Breast epithelium (tissue), 4 donors: ENCODE results near the gene PIP4K2B. TPM values are rescaled to one million over a fixed set of nuclear protein-coding genes. Genes with fewer than 3 reads are reported as not detected.

Source experiments
- DNase-seq, 2 donors: peaks; one replicate each; pipeline ENCODE4 v3.0.0-alpha.2; 2019; ENCODE audit warnings: low spot score in 2 of 2
- H3K27ac ChIP-seq, 2 donors: fragments of 200-600 bp; sonication (generic) in 1 of 2; one replicate each; pipeline ENCODE4 v1.5.1; 2016 to 2019; ENCODE audit warnings: mild to moderate bottlenecking in 1 of 2
- H3K27me3 ChIP-seq, 2 donors: fragments of 200-600 bp; sonication (generic) in 1 of 2; one replicate each; pipeline versions ENCODE4 v1.5.1 to v1.6.0; 2017 to 2019; ENCODE audit warnings: control low read depth in 1 of 2, mild to moderate bottlenecking in 1 of 2
- H3K36me3 ChIP-seq: fragments of 200-600 bp; one replicate; pipeline ENCODE4 v1.5.1; 2019
- H3K4me1 ChIP-seq, 2 donors: fragments of 200-600 bp; sonication (generic); one replicate each; pipeline ENCODE4 v1.5.1; 2016 to 2019; ENCODE audit warnings: control low read depth in 1 of 2
- H3K4me3 ChIP-seq, 3 donors: fragments of 200-600 bp; sonication (generic); 1 replicate in 2 of 3; 2 replicates in 1 of 3; pipeline ENCODE4 v1.5.1; 2016 to 2019; ENCODE audit warnings: mild to moderate bottlenecking in 3 of 3, moderate library complexity in 2 of 3
- H3K9me3 ChIP-seq, 2 donors: fragments of 200-600 bp; sonication (generic) in 1 of 2; one replicate each; pipeline ENCODE4 v1.5.1; 2016 to 2019; ENCODE audit warnings: control low read depth in 1 of 2
- CTCF ChIP-seq, 3 donors: fragments of 450-650 bp; IDR thresholded peaks; one replicate each; pipeline ENCODE4 v1.5.1; 2016 to 2017; ENCODE audit warnings: antibody characterized with exemption in 3 of 3, mild to moderate bottlenecking in 3 of 3, moderate library complexity in 3 of 3
- POLR2A ChIP-seq: fragments of 450-650 bp; IDR thresholded peaks from one replicate; pipeline ENCODE4 v1.6.1; 2016; ENCODE audit warnings: antibody characterized with exemption, mild to moderate bottlenecking, moderate library complexity
- POLR2AphosphoS5 ChIP-seq, 3 donors: sonication (generic); formaldehyde crosslinking; IDR thresholded peaks; one replicate each; pipeline ENCODE4 v1.6.1; 2017; ENCODE audit warnings: antibody characterized with exemption in 3 of 3
- intact Hi-C: fragments of 100-400 bp; cut with DNase I; formaldehyde crosslinking; loops from one replicate; pipeline ENCODE4 v1.15.1; 2023; ENCODE audit warnings: low total_unique reads
- total RNA-seq, 3 donors: library from RNA; depleted of rRNA; stranded (reverse); fragments of >200 nt; gene quantifications; one replicate each; pipeline ENCODE4 v1.1.0, GENCODE V29; 2016

The PIP4K2B gene
- total RNA-seq, 3 donors from 2014 or later = 43.0 to 52.8 (median 43.6) TPM

- intact Hi-C loops = no loop called here
- TF ChIP-seq POLR2AphosphoS5 (IDR thresholded peaks at IDR 0.05) (no peak), CTCF (IDR thresholded peaks at IDR 0.05) (no peak), POLR2A (no peak)
- peak overlapping the region; percentile 79 to 94 for H3K27ac ChIP-seq
- H3K4me1 ChIP-seq = peaks cover under 1 to 22% of the 10 kb centered on the region in 2 donors
- DNase-seq = no peak
- no peaks in the 10 kb centered on the region for H3K27me3 ChIP-seq
- H3K36me3 ChIP-seq = no peaks in the 10 kb centered on the region
- H3K9me3 ChIP-seq = no peaks in the 10 kb centered on the region
- H3K4me3 ChIP-seq = peak overlapping the region; percentile 84 to 96 (median 91)
Observed at GRCh38 chr17:38751144-38751807, 48.1 kb downstream of the PIP4K2B start.

DNA sequence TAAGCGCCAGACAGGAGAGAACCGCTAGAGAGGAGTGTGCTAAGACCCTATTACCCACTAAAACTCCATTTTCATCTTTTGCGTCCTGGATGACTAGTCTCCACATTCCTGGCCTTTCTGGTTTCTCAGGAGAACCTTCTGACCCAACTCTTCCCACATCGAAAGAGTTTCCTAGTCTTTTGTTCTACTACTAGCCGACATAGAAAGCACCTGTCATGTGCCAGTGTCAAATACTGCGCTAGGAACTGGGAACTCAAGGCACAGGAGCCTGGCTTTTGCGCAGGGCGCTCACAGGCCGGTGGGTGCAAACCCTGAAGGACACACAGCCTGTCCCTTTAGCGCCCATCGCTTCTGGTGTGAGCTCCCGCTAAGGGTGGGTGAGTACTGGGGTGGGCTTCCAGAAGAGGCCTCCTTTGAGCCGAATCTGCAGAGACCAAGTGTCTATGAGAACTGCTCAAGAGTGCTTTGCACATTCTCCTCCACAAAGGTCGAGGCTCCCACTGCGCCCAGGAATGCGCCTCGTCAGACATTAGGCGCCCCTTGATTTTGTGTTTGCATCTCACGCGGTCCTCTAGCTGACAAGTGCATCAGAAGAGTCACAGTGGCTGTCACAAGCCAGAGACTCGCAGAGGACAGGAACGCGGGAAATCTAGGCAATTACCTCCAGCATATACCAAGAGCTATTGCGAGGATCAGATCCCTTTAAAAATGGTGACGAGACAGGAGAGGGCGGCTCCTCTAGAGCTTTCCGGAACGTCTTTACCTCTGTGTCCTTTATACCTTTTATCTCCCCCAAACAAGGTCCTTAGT lies 48.8 kb downstream of the PIP4K2B start:
- TF ChIP-seq POLR2AphosphoS5 (IDR thresholded peaks at IDR 0.05) (no peak), POLR2A (no peak), CTCF (IDR thresholded peaks at IDR 0.05) (no peak)
- no peaks in the 10 kb centered on the region for H3K36me3 ChIP-seq
- H3K27me3 ChIP-seq = no peaks in the 10 kb centered on the region
- peaks cover 4 to 27% of the 10 kb centered on the region in 2 donors for H3K4me1 ChIP-seq
- H3K27ac ChIP-seq = peak overlapping the region; percentile 78 to 93
- intact Hi-C loops = no loop called here
- H3K4me3 ChIP-seq = peak overlapping the region; percentile 84 to 91 (median 88)
- H3K9me3 ChIP-seq = no peaks in the 10 kb centered on the region
- no peak for DNase-seq

DNA sequence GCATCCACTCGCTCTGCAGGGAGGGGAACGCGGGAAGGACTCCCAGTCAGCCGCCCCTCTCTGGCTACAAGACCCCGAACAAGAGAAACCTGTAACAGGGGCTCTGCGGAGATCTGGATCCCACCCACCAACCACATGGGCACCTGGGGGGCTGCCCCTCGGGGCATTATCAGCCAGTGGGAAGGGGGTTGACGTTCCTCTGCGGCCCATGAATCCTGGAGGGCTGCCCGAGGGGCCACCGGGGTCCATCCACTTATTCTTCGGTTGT lies 49.4 kb downstream of the PIP4K2B start:
- Histone ChIP-seq H3K27ac (peak overlapping the region; percentile 78 to 93), H3K36me3 (no peaks in the 10 kb centered on the region), H3K4me1 (peaks cover 4 to 27% of the 10 kb centered on the region in 2 donors), H3K27me3 (no peaks in the 10 kb centered on the region), H3K4me3 (peak overlapping the region; percentile 84 to 91 (median 88)), H3K9me3 (no peaks in the 10 kb centered on the region)
- intact Hi-C loops = no loop called here
- DNase-seq = no peak
- no peak for TF ChIP-seq POLR2A
- no peak for TF ChIP-seq POLR2AphosphoS5 (IDR thresholded peaks at IDR 0.05)
- TF ChIP-seq CTCF (IDR thresholded peaks at IDR 0.05) = no peak

- Histone ChIP-seq H3K4me3 (peak overlapping the region; percentile 84 to 91 (median 88)), H3K27ac (peak overlapping the region; percentile 78 to 93), H3K27me3 (no peaks in the 10 kb centered on the region), H3K36me3 (no peaks in the 10 kb centered on the region), H3K9me3 (no peaks in the 10 kb centered on the region), H3K4me1 (peaks cover 4 to 26% of the 10 kb centered on the region in 2 donors)
- DNase-seq = peak; percentile 72 to 89
- intact Hi-C loops = no loop called here
- TF ChIP-seq CTCF (IDR thresholded peaks at IDR 0.05) (no peak), POLR2A (peak; percentile 64), POLR2AphosphoS5 (IDR thresholded peaks at IDR 0.05) (peak; percentile 41 to 56 (median 47))
Observed at GRCh38 chr17:38749223-38750043, 49.9 kb downstream of the PIP4K2B start.
